Daoy (cell line): Measurements from ENCODE around the gene MUC12. TPM values are rescaled to one million over a fixed set of nuclear protein-coding genes. Genes with fewer than 3 reads are reported as not detected.
"Not testable (repeated sequence)": the region's sequence is repeated elsewhere in the genome, so short reads cannot be mapped to it uniquely, and the experiment has no call there.

Experiments
- DNase-seq: peaks from one replicate; pipeline ENCODE4 v3.0.0-alpha.2; 2015; ENCODE audit warnings: low read depth
- total RNA-seq: library from RNA; depleted of rRNA; stranded (reverse); fragments of >200 nt; shearing (Covaris generic); gene quantifications from 2 replicates; pipeline ENCODE4 v1.2.3, GENCODE V29; 2014; rRNA removed

The MUC12 gene, protein sequence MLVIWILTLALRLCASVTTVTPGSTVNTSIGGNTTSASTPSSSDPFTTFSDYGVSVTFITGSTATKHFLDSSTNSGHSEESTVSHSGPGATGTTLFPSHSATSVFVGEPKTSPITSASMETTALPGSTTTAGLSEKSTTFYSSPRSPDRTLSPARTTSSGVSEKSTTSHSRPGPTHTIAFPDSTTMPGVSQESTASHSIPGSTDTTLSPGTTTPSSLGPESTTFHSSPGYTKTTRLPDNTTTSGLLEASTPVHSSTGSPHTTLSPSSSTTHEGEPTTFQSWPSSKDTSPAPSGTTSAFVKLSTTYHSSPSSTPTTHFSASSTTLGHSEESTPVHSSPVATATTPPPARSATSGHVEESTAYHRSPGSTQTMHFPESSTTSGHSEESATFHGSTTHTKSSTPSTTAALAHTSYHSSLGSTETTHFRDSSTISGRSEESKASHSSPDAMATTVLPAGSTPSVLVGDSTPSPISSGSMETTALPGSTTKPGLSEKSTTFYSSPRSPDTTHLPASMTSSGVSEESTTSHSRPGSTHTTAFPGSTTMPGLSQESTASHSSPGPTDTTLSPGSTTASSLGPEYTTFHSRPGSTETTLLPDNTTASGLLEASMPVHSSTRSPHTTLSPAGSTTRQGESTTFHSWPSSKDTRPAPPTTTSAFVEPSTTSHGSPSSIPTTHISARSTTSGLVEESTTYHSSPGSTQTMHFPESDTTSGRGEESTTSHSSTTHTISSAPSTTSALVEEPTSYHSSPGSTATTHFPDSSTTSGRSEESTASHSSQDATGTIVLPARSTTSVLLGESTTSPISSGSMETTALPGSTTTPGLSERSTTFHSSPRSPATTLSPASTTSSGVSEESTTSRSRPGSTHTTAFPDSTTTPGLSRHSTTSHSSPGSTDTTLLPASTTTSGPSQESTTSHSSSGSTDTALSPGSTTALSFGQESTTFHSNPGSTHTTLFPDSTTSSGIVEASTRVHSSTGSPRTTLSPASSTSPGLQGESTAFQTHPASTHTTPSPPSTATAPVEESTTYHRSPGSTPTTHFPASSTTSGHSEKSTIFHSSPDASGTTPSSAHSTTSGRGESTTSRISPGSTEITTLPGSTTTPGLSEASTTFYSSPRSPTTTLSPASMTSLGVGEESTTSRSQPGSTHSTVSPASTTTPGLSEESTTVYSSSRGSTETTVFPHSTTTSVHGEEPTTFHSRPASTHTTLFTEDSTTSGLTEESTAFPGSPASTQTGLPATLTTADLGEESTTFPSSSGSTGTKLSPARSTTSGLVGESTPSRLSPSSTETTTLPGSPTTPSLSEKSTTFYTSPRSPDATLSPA (N-terminal part only)
- total RNA-seq, result 1.4 and 8.7 TPM in 2 replicates

DNA sequence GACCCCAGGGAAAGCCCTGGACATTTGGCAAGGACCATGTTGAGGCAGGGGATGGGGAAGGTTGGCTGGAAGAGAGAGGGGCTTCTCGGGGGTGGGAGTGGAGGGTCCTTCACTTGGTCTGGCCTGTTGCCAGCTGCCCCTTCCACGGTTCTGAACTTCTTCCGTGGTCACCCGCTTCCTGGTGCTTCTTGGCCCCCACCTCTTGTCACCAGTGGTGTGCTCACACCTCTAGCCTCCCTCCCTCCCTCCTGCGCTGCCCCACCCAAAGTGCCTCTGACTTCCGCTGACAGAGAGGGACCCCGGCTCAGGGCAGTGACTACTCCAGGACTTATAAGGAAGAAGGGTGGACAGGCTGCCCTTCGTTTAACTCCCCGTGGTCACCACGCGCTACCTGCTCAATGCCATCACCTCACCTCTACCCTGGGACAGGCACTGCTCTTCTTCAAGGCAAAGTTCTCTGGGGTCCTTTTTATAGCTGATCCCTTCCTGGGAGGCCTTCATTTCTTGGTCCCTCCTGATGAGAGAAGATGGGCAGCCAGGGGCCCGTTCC is at the start of gene MUC12:
MUC12 (plus strand) TSS at position 500 of the 550 bp plus-strand sequence. CDS start 58 bp downstream, outside the sequence.
- DNase-seq, result no peak

- DNase-seq, result not testable (repeated sequence)
Observed at GRCh38 chr7:100919779-100920437, 49.5 kb upstream of the MUC12 start.

- no peak for DNase-seq
Observed at GRCh38 chr7:100921039-100921438, 48.3 kb upstream of the MUC12 start.

- DNase-seq, result not testable (repeated sequence)
Observed at GRCh38 chr7:100923616-100924015, 45.7 kb upstream of the MUC12 start.

DNA sequence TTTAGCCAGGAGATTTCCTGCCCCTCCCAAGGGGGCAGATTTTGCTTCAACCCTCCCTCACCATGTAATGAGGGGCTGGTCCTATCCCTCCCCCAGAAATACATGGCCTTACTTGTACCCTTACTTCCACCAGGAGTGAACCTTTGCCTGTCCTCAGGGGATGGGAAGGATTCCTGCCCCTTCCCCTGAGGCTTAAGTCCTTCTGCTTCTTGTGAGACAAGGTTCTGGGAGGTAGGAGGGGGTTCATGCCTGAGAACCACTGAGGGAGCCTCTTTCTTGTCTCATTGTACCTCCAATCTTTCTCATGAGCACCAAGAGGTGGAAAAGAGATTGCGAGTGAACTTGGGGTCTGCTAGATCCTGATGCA is 39.6 kb upstream of the MUC12 start:
- DNase-seq, result no peak

DNA sequence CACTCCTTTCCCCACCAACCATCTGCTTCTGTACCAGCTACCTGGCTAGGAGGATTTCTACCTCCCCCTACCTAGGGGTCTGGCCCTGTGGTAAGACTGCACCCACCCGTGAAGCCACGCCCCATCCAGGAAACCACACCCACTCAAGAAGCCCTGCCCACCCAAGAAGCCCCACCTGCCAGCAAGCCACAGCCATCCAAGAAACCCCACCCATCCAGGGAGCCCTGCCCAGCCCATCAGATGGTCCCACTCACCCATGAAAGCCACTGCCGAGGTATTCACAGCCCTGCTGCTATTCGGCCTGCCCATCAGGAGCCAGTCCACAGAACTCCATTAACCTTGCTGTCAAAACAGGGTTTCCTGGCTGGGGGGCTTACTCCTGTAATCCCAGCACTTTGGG is 35.6 kb upstream of the MUC12 start:
- no peak for DNase-seq

DNA sequence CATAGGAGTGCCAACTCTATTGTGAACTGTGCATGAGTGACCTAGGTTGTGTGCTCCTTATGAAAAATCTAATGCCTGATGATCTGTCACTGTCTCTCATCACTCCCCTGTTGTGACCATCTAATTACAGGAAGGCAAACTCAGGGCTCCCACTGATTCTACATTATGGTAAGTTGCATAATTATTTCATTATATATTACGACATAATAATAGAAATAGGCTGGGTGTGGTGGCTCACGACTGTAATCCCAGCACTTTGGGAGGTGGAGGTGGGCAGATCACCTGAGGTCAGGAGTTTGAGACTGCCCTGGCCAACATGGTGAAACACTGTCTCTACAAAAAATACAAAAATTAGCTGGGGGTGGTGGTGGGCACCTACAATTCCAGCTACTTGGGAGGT is 34.0 kb upstream of the MUC12 start:
- DNase-seq, result not testable (repeated sequence)

- not testable (repeated sequence) for DNase-seq
Observed at GRCh38 chr7:100936167-100936566, 33.2 kb upstream of the MUC12 start.

DNA sequence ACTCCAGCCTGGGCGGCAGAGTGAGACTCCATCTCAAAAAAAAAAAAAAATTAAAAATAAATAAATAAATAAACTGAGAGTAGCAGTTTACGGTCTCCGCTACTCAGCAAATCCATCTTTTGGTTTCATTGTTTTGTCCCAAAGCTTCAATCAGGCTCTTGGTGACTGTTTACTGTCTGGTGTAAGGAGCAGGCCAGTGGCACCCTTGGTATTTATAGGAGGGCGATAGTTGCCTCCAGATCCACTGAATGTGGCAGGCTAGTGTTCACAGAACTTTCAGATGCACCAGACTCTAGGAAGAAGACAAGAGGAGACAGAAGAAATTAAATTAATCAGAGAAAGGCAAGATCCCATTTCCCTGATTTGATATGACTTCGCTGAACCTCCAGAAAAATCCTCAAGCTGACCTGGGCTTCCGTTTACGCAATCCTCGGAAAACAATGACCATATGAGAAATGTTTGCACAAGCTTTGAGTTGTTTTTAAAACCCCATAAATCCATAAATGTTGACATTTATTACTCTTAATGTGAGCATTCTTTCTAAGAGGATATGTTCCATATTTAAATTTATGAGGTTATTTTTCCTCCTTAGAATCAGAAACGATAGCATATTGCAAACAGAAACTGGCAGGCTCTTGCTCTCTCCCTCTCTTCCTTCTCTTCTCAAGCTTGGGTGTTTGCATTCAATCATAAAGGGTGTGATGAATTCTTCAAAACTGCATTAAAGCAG is 27.2 kb upstream of the MUC12 start:
- no peak for DNase-seq

GRCh38 chr7:100943693-100944092 is 25.7 kb upstream of the MUC12 start:
- no peak for DNase-seq

- no peak for DNase-seq
Observed at GRCh38 chr7:100944138-100944537, 25.2 kb upstream of the MUC12 start.

GRCh38 chr7:100946111-100946510 is 23.3 kb upstream of the MUC12 start:
- DNase-seq, result no peak

- DNase-seq, result no peak
Observed at GRCh38 chr7:100946766-100947365, 22.5 kb upstream of the MUC12 start.

DNA sequence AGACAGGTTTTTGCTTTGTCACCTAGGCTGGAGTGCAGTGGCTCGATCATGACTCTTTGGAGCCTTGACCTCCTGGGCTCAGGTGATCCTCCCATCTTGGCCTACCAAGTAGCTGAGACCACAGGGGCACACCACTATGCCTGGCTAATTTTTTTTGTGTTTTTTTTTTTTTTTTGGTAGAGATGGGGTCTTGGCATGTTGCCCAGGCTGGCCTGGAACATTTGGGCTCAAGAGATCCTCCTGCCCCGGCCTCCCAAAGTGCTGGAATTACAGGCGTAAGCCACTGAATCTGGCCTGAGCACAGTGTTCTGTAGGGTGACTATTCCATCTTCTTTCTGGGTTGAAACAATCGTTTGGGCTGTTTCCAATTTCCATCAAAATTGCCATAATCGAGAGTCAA is 21.6 kb upstream of the MUC12 start:
- DNase-seq, result no peak

- no peak for DNase-seq
Observed at GRCh38 chr7:100949227-100949932, 20.0 kb upstream of the MUC12 start, which contains the start of gene MUC3A. Gene MUC3A, plus strand, starts transcription at chr7:100949534. Its CDS starts 91 bp downstream, at chr7:100949625.

GRCh38 chr7:100949933-100950443 is 19.4 kb upstream of the MUC12 start:
- no peak for DNase-seq

GRCh38 chr7:100951172-100951571 is 18.2 kb upstream of the MUC12 start:
- DNase-seq, result no peak

DNA sequence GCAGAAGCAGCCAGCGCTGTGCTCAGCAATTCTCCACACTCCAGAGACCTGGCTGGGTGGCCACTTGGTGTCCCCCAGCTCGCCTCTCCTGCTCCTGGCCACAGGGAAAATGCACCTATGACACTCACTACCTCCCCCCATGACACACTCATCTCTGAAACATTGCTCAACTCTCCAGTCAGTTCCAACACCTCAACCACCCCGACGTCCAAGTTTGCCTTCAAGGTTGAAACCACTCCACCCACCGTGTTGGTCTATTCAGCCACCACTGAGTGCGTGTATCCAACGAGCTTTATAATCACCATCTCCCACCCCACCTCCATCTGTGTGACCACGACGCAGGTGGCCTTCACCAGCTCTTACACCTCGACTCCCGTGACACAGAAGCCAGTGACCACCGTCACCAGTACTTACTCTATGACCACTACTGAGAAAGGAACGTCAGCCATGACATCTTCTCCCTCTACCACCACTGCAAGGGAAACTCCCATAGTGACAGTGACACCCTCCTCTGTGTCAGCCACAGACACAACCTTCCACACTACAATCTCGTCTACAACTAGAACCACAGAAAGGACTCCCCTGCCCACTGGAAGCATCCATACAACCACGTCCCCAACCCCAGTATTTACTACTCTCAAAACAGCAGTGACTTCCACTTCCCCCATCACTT is 17.3 kb upstream of the MUC12 start:
- no peak for DNase-seq
